Body of pancreas (tissue), 4 donors: Measurements from ENCODE around the gene ROR1. TPM values are rescaled to one million over a fixed set of nuclear protein-coding genes. Genes with fewer than 3 reads are reported as not detected.

Experiments used
- ATAC-seq: fragments of 150-250 bp; one replicate; pipeline ENCODE4 v1.9.1; 2016
- DNase-seq, 4 donors: peaks; one replicate each; pipeline ENCODE4 v3.0.0-alpha.2; 2019
- H3K27ac ChIP-seq, 4 donors: fragments of 200-600 bp; sonication (generic); 1 replicate in 3 of 4; 2 replicates in 1 of 4; pipeline versions ENCODE4 v1.5.1 to v1.6.1; 2016 to 2019; ENCODE audit warnings: mild to moderate bottlenecking in 1 of 4, mixed read lengths in 1 of 4, moderate library complexity in 1 of 4
- H3K27me3 ChIP-seq, 2 donors: fragments of 200-600 bp; sonication (generic); one replicate each; pipeline ENCODE4 v1.6.0; 2016; ENCODE audit warnings: mild to moderate bottlenecking in 1 of 2
- H3K36me3 ChIP-seq, 2 donors: fragments of 200-600 bp; sonication (generic); replicated peaks in 1 of 2; 2 replicates each; pipeline ENCODE4 v1.5.1; 2016; ENCODE audit warnings: low read depth in 2 of 2; ENCODE audit not compliant: insufficient read depth in 1 of 2
- H3K4me1 ChIP-seq: fragments of 200-600 bp; sonication (generic); one replicate; pipeline ENCODE4 v1.6.0; 2016
- H3K4me3 ChIP-seq, 2 donors: fragments of 200-600 bp; sonication (generic); 1 replicate in 1 of 2; 2 replicates in 1 of 2; pipeline ENCODE4 v1.5.1; 2016 to 2019
- H3K9me3 ChIP-seq, 3 donors: fragments of 200-600 bp; sonication (generic); 1 replicate in 2 of 3; 2 replicates in 1 of 3; pipeline ENCODE4 v1.5.1; 2016
- CTCF ChIP-seq, 7 experiments: fragments of 450-650 bp in 4 of 7; fragments of 200-600 bp in 3 of 7; sonication (generic) in 3 of 7; IDR thresholded peaks; one replicate each; pipeline ENCODE4 v1.5.1; 2016 to 2019; ENCODE audit warnings: antibody characterized with exemption in 7 of 7
- POLR2A ChIP-seq, 3 donors: fragments of 450-650 bp; IDR thresholded peaks; one replicate each; pipeline ENCODE4 v1.6.1; 2016; ENCODE audit warnings: antibody characterized with exemption in 3 of 3, mild to moderate bottlenecking in 2 of 3
- WGBS, 2 donors: methylation state at CpG; one replicate each; pipeline ENCODE4 v1.1.5; 2017; 5-methylcytosine and 5-hydroxymethylcytosine counted together
- intact Hi-C: fragments of 100-400 bp; cut with DNase I; formaldehyde crosslinking; loops from one replicate; pipeline ENCODE4 v1.15.1; 2023
- total RNA-seq, 2 donors: library from RNA; depleted of rRNA; stranded (reverse); fragments of >200 nt; gene quantifications; one replicate each; pipeline ENCODE4 v1.1.0, GENCODE V29; 2016

Gene ROR1
- total RNA-seq, 2 donors from 2014 or later, result 26.7 to 56.0 TPM

- TF ChIP-seq POLR2A (IDR thresholded peaks at IDR 0.05), result no peak
- no peak for TF ChIP-seq CTCF (IDR thresholded peaks at IDR 0.05)
- ATAC-seq, result no peak
- H3K4me3 ChIP-seq, result no peak overlapping the region
- H3K27me3 ChIP-seq, result no peaks in the 10 kb centered on the region
- no peaks in the 10 kb centered on the region for H3K36me3 ChIP-seq
- peaks cover 20% of the 10 kb centered on the region for H3K4me1 ChIP-seq
- intact Hi-C loops, result no loop called here
- H3K9me3 ChIP-seq, result no peaks in the 10 kb centered on the region
- DNase-seq, result no peak
- H3K27ac ChIP-seq, result no peak overlapping the region
- WGBS, 2 donors, result 93 to 94% methylated on average over 3 of the region's 3 CpGs
Measured at GRCh38 chr1:63893976-63894375, 120.2 kb downstream of the ROR1 start.

GRCh38 chr1:63894627-63895265, 120.9 kb downstream of the ROR1 start:
- no peak for DNase-seq
- Histone ChIP-seq H3K27me3 (no peaks in the 10 kb centered on the region), H3K27ac (no peak overlapping the region), H3K4me1 (peaks cover 24% of the 10 kb centered on the region), H3K9me3 (no peaks in the 10 kb centered on the region), H3K36me3 (no peaks in the 10 kb centered on the region), H3K4me3 (no peak overlapping the region)
- intact Hi-C loops, result no loop called here
- no peak for TF ChIP-seq POLR2A (IDR thresholded peaks at IDR 0.05)
- no peak for TF ChIP-seq CTCF (IDR thresholded peaks at IDR 0.05)
- 47 to 50% methylated on average over 3 of the region's 3 CpGs for WGBS, 2 donors
- no peak for ATAC-seq

GRCh38 chr1:63896755-63897154, 122.9 kb downstream of the ROR1 start:
- H3K27me3 ChIP-seq, result no peaks in the 10 kb centered on the region
- WGBS, 2 donors, result 64 to 72% methylated on average over 2 of the region's 2 CpGs
- DNase-seq (no peak), ATAC-seq (no peak)
- peaks cover 15% of the 10 kb centered on the region for H3K4me1 ChIP-seq
- intact Hi-C loops, result no loop called here
- no peaks in the 10 kb centered on the region for H3K9me3 ChIP-seq
- H3K4me3 ChIP-seq, result no peak overlapping the region
- TF ChIP-seq CTCF (IDR thresholded peaks at IDR 0.05) (no peak), POLR2A (IDR thresholded peaks at IDR 0.05) (no peak)
- H3K27ac ChIP-seq, result no peak overlapping the region
- H3K36me3 ChIP-seq, result no peaks in the 10 kb centered on the region

- Histone ChIP-seq H3K9me3 (no peaks in the 10 kb centered on the region), H3K27me3 (no peaks in the 10 kb centered on the region), H3K36me3 (no peaks in the 10 kb centered on the region), H3K4me3 (no peak overlapping the region), H3K27ac (no peak overlapping the region), H3K4me1 (peaks cover 22% of the 10 kb centered on the region)
- no peak for ATAC-seq
- intact Hi-C loops, result no loop called here
- WGBS, 2 donors, result 83 to 86% methylated on average over 6 of the region's 6 CpGs
- no peak for DNase-seq
- TF ChIP-seq CTCF (IDR thresholded peaks at IDR 0.05) (no peak), POLR2A (IDR thresholded peaks at IDR 0.05) (no peak)
Measured at GRCh38 chr1:63898428-63899196, 124.8 kb downstream of the ROR1 start.
